ENCODE data around the gene NUDT22.

The NUDT22 gene

GRCh38 chr11:64238999-64239398 is 12.9 kb downstream of the NUDT22 start:
- peaks cover 31% of the 10 kb centered on the region for H3K36me3 ChIP-seq (ENCODE audit: control insufficient read depth, insufficient read depth, low read length, severe bottlenecking)
- H3K4me1 ChIP-seq (ENCODE audit: control insufficient read depth, insufficient read depth, low read length), result peaks cover 38% of the 10 kb centered on the region
- no peaks in the 10 kb centered on the region for H3K27me3 ChIP-seq (replicated peaks; ENCODE audit: control insufficient read depth, insufficient read depth, low read length)
- no peak overlapping the region for H3K4me3 ChIP-seq (ENCODE audit: low read length)
- no peak for DNase-seq (ENCODE audit: low read depth)
- H3K9me3 ChIP-seq (ENCODE audit: control insufficient read depth, low read length), result no peaks in the 10 kb centered on the region
- H3K9ac ChIP-seq (ENCODE audit: low read length), result no peak overlapping the region

- H3K4me1 ChIP-seq (ENCODE audit: control insufficient read depth, insufficient read depth, low read length), result peaks cover 42% of the 10 kb centered on the region
- H3K9me3 ChIP-seq (ENCODE audit: control insufficient read depth, low read length), result no peaks in the 10 kb centered on the region
- H3K27me3 ChIP-seq (replicated peaks; ENCODE audit: control insufficient read depth, insufficient read depth, low read length), result no peaks in the 10 kb centered on the region
- peaks cover 34% of the 10 kb centered on the region for H3K36me3 ChIP-seq (ENCODE audit: control insufficient read depth, insufficient read depth, low read length, severe bottlenecking)
- H3K9ac ChIP-seq (ENCODE audit: low read length), result peak overlapping the region; percentile 96
- peak overlapping the region; percentile 90 for H3K4me3 ChIP-seq (ENCODE audit: low read length)
- no peak for DNase-seq (ENCODE audit: low read depth)
Measured at GRCh38 chr11:64239662-64240434, 13.8 kb downstream of the NUDT22 start.

- H3K4me3 ChIP-seq (ENCODE audit: low read length), result peak within 1 kb of the TSS; percentile 90
- H3K36me3 ChIP-seq (ENCODE audit: control insufficient read depth, insufficient read depth, low read length, severe bottlenecking), result peaks cover 34% of the 10 kb centered on the region
- H3K9me3 ChIP-seq (ENCODE audit: control insufficient read depth, low read length), result no peaks in the 10 kb centered on the region
- H3K9ac ChIP-seq (ENCODE audit: low read length), result peak within 1 kb of the TSS; percentile 96
- H3K27me3 ChIP-seq (replicated peaks; ENCODE audit: control insufficient read depth, insufficient read depth, low read length), result no peaks in the 10 kb centered on the region
- peaks cover 37% of the 10 kb centered on the region for H3K4me1 ChIP-seq (ENCODE audit: control insufficient read depth, insufficient read depth, low read length)
- DNase-seq (ENCODE audit: low read depth), result peak; percentile 99
Measured at GRCh38 chr11:64240435-64241240, 14.6 kb downstream of the NUDT22 start, which contains the start of gene FKBP2. FKBP2 (plus strand) TSS chr11:64241095; CDS start chr11:64242388, 1,293 bp downstream.

- Histone ChIP-seq H3K4me1 (ENCODE audit: control insufficient read depth, insufficient read depth, low read length) (peaks cover 35% of the 10 kb centered on the region), H3K4me3 (ENCODE audit: low read length) (peak overlapping the region; percentile 90), H3K27me3 (replicated peaks; ENCODE audit: control insufficient read depth, insufficient read depth, low read length) (no peaks in the 10 kb centered on the region), H3K9ac (ENCODE audit: low read length) (peak overlapping the region; percentile 96), H3K9me3 (ENCODE audit: control insufficient read depth, low read length) (no peaks in the 10 kb centered on the region), H3K36me3 (ENCODE audit: control insufficient read depth, insufficient read depth, low read length, severe bottlenecking) (peaks cover 32% of the 10 kb centered on the region)
- peak; percentile 100 for DNase-seq (ENCODE audit: low read depth)
Measured at GRCh38 chr11:64241241-64241490, 15.1 kb downstream of the NUDT22 start.

GRCh38 chr11:64241491-64242374 is 15.7 kb downstream of the NUDT22 start:
- H3K27me3 ChIP-seq (replicated peaks; ENCODE audit: control insufficient read depth, insufficient read depth, low read length), result no peaks in the 10 kb centered on the region
- DNase-seq (ENCODE audit: low read depth), result peak; percentile 59
- peak overlapping the region; percentile 95 for H3K9ac ChIP-seq (ENCODE audit: low read length)
- H3K4me3 ChIP-seq (ENCODE audit: low read length), result peak overlapping the region; percentile 90
- peaks cover 35% of the 10 kb centered on the region for H3K4me1 ChIP-seq (ENCODE audit: control insufficient read depth, insufficient read depth, low read length)
- no peaks in the 10 kb centered on the region for H3K9me3 ChIP-seq (ENCODE audit: control insufficient read depth, low read length)
- H3K36me3 ChIP-seq (ENCODE audit: control insufficient read depth, insufficient read depth, low read length, severe bottlenecking), result peaks cover 32% of the 10 kb centered on the region

- H3K4me3 ChIP-seq (ENCODE audit: low read length), result peak overlapping the region; percentile 90
- no peak for DNase-seq (ENCODE audit: low read depth)
Measured at GRCh38 chr11:64243236-64243854, 17.3 kb downstream of the NUDT22 start.

GRCh38 chr11:64244107-64244506 is 18.0 kb downstream of the NUDT22 start:
- DNase-seq (ENCODE audit: low read depth), result no peak
- Histone ChIP-seq H3K9me3 (ENCODE audit: control insufficient read depth, low read length) (no peaks in the 10 kb centered on the region), H3K27me3 (replicated peaks; ENCODE audit: control insufficient read depth, insufficient read depth, low read length) (no peaks in the 10 kb centered on the region)

More at GRCh38 chr11:64243236-64243854, 17.3 kb downstream of the NUDT22 start:
- peaks cover 21% of the 10 kb centered on the region for H3K36me3 ChIP-seq (ENCODE audit: control insufficient read depth, insufficient read depth, low read length, severe bottlenecking)
- peaks cover 43% of the 10 kb centered on the region for H3K4me1 ChIP-seq (ENCODE audit: control insufficient read depth, insufficient read depth, low read length)
- peak overlapping the region; percentile 95 for H3K9ac ChIP-seq (ENCODE audit: low read length)
- no peaks in the 10 kb centered on the region for H3K27me3 ChIP-seq (replicated peaks; ENCODE audit: control insufficient read depth, insufficient read depth, low read length)
- no peaks in the 10 kb centered on the region for H3K9me3 ChIP-seq (ENCODE audit: control insufficient read depth, low read length)

GRCh38 chr11:64244966-64245365 is 18.9 kb downstream of the NUDT22 start:
- H3K36me3 ChIP-seq (ENCODE audit: control insufficient read depth, insufficient read depth, low read length, severe bottlenecking), result peaks cover 14% of the 10 kb centered on the region
- H3K9me3 ChIP-seq (ENCODE audit: control insufficient read depth, low read length), result no peaks in the 10 kb centered on the region
- DNase-seq (ENCODE audit: low read depth), result no peak
- H3K27me3 ChIP-seq (replicated peaks; ENCODE audit: control insufficient read depth, insufficient read depth, low read length), result no peaks in the 10 kb centered on the region
- peaks cover 42% of the 10 kb centered on the region for H3K4me1 ChIP-seq (ENCODE audit: control insufficient read depth, insufficient read depth, low read length)
- peak overlapping the region; percentile 98 for H3K9ac ChIP-seq (ENCODE audit: low read length)
- peak overlapping the region; percentile 94 for H3K4me3 ChIP-seq (ENCODE audit: low read length)

More at GRCh38 chr11:64244107-64244506, 18.0 kb downstream of the NUDT22 start:
- Histone ChIP-seq H3K36me3 (ENCODE audit: control insufficient read depth, insufficient read depth, low read length, severe bottlenecking) (peaks cover 14% of the 10 kb centered on the region), H3K9ac (ENCODE audit: low read length) (peak overlapping the region; percentile 34), H3K4me1 (ENCODE audit: control insufficient read depth, insufficient read depth, low read length) (peaks cover 43% of the 10 kb centered on the region), H3K4me3 (ENCODE audit: low read length) (no peak overlapping the region)

- Histone ChIP-seq H3K4me1 (ENCODE audit: control insufficient read depth, insufficient read depth, low read length) (peaks cover 38% of the 10 kb centered on the region), H3K9ac (ENCODE audit: low read length) (peak overlapping the region; percentile 98), H3K36me3 (ENCODE audit: control insufficient read depth, insufficient read depth, low read length, severe bottlenecking) (peaks cover 14% of the 10 kb centered on the region), H3K9me3 (ENCODE audit: control insufficient read depth, low read length) (no peaks in the 10 kb centered on the region), H3K27me3 (replicated peaks; ENCODE audit: control insufficient read depth, insufficient read depth, low read length) (no peaks in the 10 kb centered on the region), H3K4me3 (ENCODE audit: low read length) (peak overlapping the region; percentile 94)
- DNase-seq (ENCODE audit: low read depth), result no peak
Measured at GRCh38 chr11:64245401-64245796, 19.3 kb downstream of the NUDT22 start.

- Histone ChIP-seq H3K9me3 (ENCODE audit: control insufficient read depth, low read length) (no peaks in the 10 kb centered on the region), H3K27me3 (replicated peaks; ENCODE audit: control insufficient read depth, insufficient read depth, low read length) (no peaks in the 10 kb centered on the region), H3K36me3 (ENCODE audit: control insufficient read depth, insufficient read depth, low read length, severe bottlenecking) (peaks cover 14% of the 10 kb centered on the region), H3K9ac (ENCODE audit: low read length) (peak overlapping the region; percentile 98), H3K4me1 (ENCODE audit: control insufficient read depth, insufficient read depth, low read length) (peaks cover 38% of the 10 kb centered on the region), H3K4me3 (ENCODE audit: low read length) (peak overlapping the region; percentile 94)
- peak; percentile 91 for DNase-seq (ENCODE audit: low read depth)
Measured at GRCh38 chr11:64245797-64246620, 19.9 kb downstream of the NUDT22 start.
